A673 (cell line): ENCODE results near the gene NSL1.

Experiments used
- CTCF ChIP-seq: fragments of 300-800, 200-600 bp; sonication (generic); conservative IDR thresholded peaks from 2 replicates; pipeline ENCODE4 v1.5.1; 2017; ENCODE audit warnings: low read depth, mild to moderate bottlenecking, antibody characterized with exemption, low read length, moderate library complexity, mixed read lengths
- EZH2 ChIP-seq: fragments of 200-600 bp; sonication (generic); IDR thresholded peaks from 2 replicates; pipeline ENCODE4 v1.6.1; 2017; ENCODE audit warnings: borderline replicate concordance, low read depth, mild to moderate bottlenecking, mixed read lengths, antibody characterized with exemption, low read length; ENCODE audit not compliant: poor library complexity, severe bottlenecking

GRCh38 chr1:212783976-212784375, 7.6 kb downstream of the NSL1 start:
- TF ChIP-seq CTCF (no peak), EZH2 (no peak)
